HEK293 (cell line): Measurements from ENCODE around the gene CD79A.

ENCODE experiments used
- CTCF ChIA-PET: fragments of 350-600 bp; formaldehyde crosslinking; extraction: SDS; loops from one replicate; lab custom pipeline; 2021; ENCODE audit warnings: antibody characterized with exemption; lab: Yijun Ruan, JAX
- POLR2A ChIA-PET: fragments of 300-600 bp; formaldehyde crosslinking; extraction: SDS; loops from one replicate; lab custom pipeline; 2020; ENCODE audit warnings: antibody characterized with exemption, inconsistent platforms; lab: Yijun Ruan, JAX
- H3K27ac ChIP-seq: fragments of 200-500 bp; sonication (Bioruptor generic); 2 replicates; pipeline ENCODE4 v1.5.1; 2014; ENCODE audit warnings: low read depth, low read length, control low read depth, inconsistent platforms; ENCODE audit errors: extremely low read depth
- H3K36me3 ChIP-seq, 2 experiments: fragments of 200-500 bp in 1 of 2; sonication (Bioruptor generic) in 1 of 2; 1 replicate in 1 of 2; 2 replicates in 1 of 2; pipeline ENCODE4 v1.5.1; 2014 to 2017; ENCODE audit warnings: inconsistent platforms in 2 of 2, low read length in 2 of 2; ENCODE audit not compliant: control insufficient read depth in 2 of 2, insufficient read depth in 1 of 2
- H3K4me1 ChIP-seq: fragments of 200-500 bp; sonication (Bioruptor generic); 2 replicates; pipeline ENCODE4 v1.5.1; 2014; ENCODE audit warnings: mild to moderate bottlenecking, low read length, inconsistent platforms; ENCODE audit not compliant: control insufficient read depth, insufficient read depth
- H3K4me3 ChIP-seq: 2 replicates; pipeline ENCODE4 v1.5.1; 2011; ENCODE audit warnings: low read depth, mild to moderate bottlenecking, control low read depth, low read length, moderate library complexity
- H3K9me3 ChIP-seq: fragments of 200-500 bp; sonication (Bioruptor generic); 2 replicates; pipeline ENCODE4 v1.5.1; 2014; ENCODE audit warnings: low read depth, low read length, inconsistent platforms; ENCODE audit not compliant: control insufficient read depth, insufficient read depth
- GFI1B ChIP-seq: fragments of 450-650 bp; formaldehyde crosslinking; IDR thresholded peaks from 2 replicates; pipeline ENCODE4 v1.5.1; 2016; ENCODE audit warnings: missing biosample characterization, missing genetic modification characterization
- GLI2 ChIP-seq: fragments of 450-650 bp; formaldehyde crosslinking; IDR thresholded peaks from 2 replicates; pipeline ENCODE4; 2017; ENCODE audit warnings: missing biosample characterization, missing genetic modification characterization, low read depth, borderline replicate concordance
- KLF7 ChIP-seq: fragments of 450-650 bp; formaldehyde crosslinking; IDR thresholded peaks from 2 replicates; pipeline ENCODE4 v1.5.1; 2016; ENCODE audit warnings: missing biosample characterization, missing genetic modification characterization, borderline replicate concordance
- MZF1 ChIP-seq: fragments of 450-650 bp; formaldehyde crosslinking; IDR thresholded peaks from 2 replicates; pipeline ENCODE4 v1.5.1; 2017; ENCODE audit warnings: missing biosample characterization, missing genetic modification characterization, borderline replicate concordance
- YY2 ChIP-seq: fragments of 450-650 bp; formaldehyde crosslinking; IDR thresholded peaks from 2 replicates; pipeline ENCODE4 v1.5.1; 2016; ENCODE audit warnings: missing biosample characterization, missing genetic modification characterization
- ZNF114 ChIP-seq: fragments of 450-650 bp; formaldehyde crosslinking; IDR thresholded peaks from 2 replicates; pipeline ENCODE4 v1.5.0; 2017; ENCODE audit warnings: missing biosample characterization, missing genetic modification characterization
- ZNF169 ChIP-seq: fragments of 450-650 bp; formaldehyde crosslinking; IDR thresholded peaks from 2 replicates; pipeline ENCODE4 v1.5.1; 2016; ENCODE audit warnings: missing biosample characterization, missing genetic modification characterization
- ZNF184 ChIP-seq: fragments of 450-650 bp; IDR thresholded peaks from 2 replicates; pipeline ENCODE4 v1.5.1; 2018; ENCODE audit warnings: missing biosample characterization, mild to moderate bottlenecking, missing genetic modification characterization
- ZNF324 ChIP-seq: fragments of 450-650 bp; formaldehyde crosslinking; IDR thresholded peaks from 2 replicates; pipeline ENCODE4 v1.5.1; 2016; ENCODE audit warnings: missing biosample characterization, missing genetic modification characterization
- ZNF341 ChIP-seq: fragments of 450-650 bp; formaldehyde crosslinking; IDR thresholded peaks from 2 replicates; pipeline ENCODE4; 2016; ENCODE audit warnings: low read depth, missing biosample characterization, missing genetic modification characterization
- ZNF501 ChIP-seq: fragments of 450-650 bp; formaldehyde crosslinking; IDR thresholded peaks from 2 replicates; pipeline ENCODE4 v1.5.1; 2016; ENCODE audit warnings: missing biosample characterization, missing genetic modification characterization
- ZNF544 ChIP-seq: fragments of 450-650 bp; formaldehyde crosslinking; IDR thresholded peaks from 2 replicates; pipeline ENCODE4 v1.5.0; 2017; ENCODE audit warnings: missing biosample characterization, missing genetic modification characterization
- ZNF555 ChIP-seq: fragments of 450-650 bp; formaldehyde crosslinking; conservative IDR thresholded peaks from 2 replicates; pipeline ENCODE4 v1.5.1; 2017; ENCODE audit warnings: missing biosample characterization, mild to moderate bottlenecking, missing genetic modification characterization, inconsistent platforms
- ZNF560 ChIP-seq: fragments of 450-650 bp; formaldehyde crosslinking; IDR thresholded peaks from 2 replicates; pipeline ENCODE4 v1.5.1; 2017; ENCODE audit warnings: missing biosample characterization, missing genetic modification characterization, borderline replicate concordance
- ZNF626 ChIP-seq: fragments of 450-650 bp; sonication (Bioruptor Pico); formaldehyde crosslinking; IDR thresholded peaks from 2 replicates; pipeline ENCODE4 v1.5.1; 2018; ENCODE audit warnings: missing biosample characterization, missing genetic modification characterization, inconsistent platforms
- ZNF701 ChIP-seq: fragments of 450-650 bp; formaldehyde crosslinking; IDR thresholded peaks from 2 replicates; pipeline ENCODE4 v1.5.1; 2016; ENCODE audit warnings: missing biosample characterization, missing genetic modification characterization
- ZNF791 ChIP-seq: fragments of 450-650 bp; formaldehyde crosslinking; IDR thresholded peaks from 2 replicates; pipeline ENCODE4 v1.5.1; 2016; ENCODE audit warnings: missing biosample characterization, missing genetic modification characterization
- TF ChIP-seq, protein P1 (sequence below): fragments of 450-650 bp; formaldehyde crosslinking; conservative IDR thresholded peaks from 2 replicates; pipeline ENCODE4 v1.5.1; 2016; ENCODE audit warnings: low read depth, missing biosample characterization, missing genetic modification characterization
- TF ChIP-seq, protein P2 (sequence below): sonication (generic); formaldehyde crosslinking; IDR thresholded peaks from 2 replicates; pipeline ENCODE4 v1.8.1; 2022; ENCODE audit warnings: mild to moderate bottlenecking, moderate library complexity, missing genetic modification reagents
- TF ChIP-seq, protein P3 (sequence below): fragments of 450-650 bp; formaldehyde crosslinking; IDR thresholded peaks from 2 replicates; pipeline ENCODE4 v1.5.1; 2016; ENCODE audit warnings: missing biosample characterization, missing genetic modification characterization
- TF ChIP-seq, protein P4 (sequence below): fragments of 450-650 bp; formaldehyde crosslinking; IDR thresholded peaks from 2 replicates; pipeline ENCODE4 v1.5.1; 2017; ENCODE audit warnings: missing biosample characterization, missing genetic modification characterization

The CD79A gene

DNA sequence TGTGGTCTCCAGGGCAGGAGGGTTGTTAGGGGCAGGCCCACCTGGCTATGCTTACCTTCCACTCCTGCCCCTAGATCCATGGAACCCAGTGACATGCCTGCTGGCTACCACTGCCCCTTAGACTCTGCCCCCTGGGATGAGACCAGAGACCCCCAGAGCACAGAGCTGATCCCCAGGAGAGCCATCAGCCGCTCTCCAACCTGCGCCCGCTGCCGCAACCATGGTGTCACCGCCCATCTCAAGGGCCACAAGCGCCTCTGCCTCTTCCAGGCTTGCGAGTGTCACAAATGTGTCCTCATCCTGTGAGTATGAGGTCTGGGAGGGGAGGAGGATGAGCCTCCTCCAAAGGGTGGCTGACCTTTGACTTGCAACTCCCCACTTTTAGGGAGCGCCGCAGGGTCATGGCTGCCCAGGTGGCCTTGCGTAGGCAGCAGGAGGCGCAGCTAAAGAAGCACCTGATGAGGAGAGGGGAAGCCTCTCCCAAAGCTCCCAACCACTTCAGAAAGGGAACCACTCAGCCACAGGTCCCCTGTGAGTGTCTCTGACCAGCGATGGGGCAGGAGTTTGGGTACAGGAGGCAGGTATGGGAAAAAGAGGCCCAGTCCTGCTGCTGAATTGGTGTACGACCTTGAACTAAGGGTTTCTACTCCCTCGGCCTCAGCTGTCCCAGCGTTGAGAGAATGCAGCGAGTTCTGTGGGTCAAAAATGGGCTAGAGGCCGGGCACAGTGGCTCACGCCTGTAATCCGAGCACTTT is 29.6 kb upstream of the CD79A start (continued):
- TF ChIP-seq, protein P1, sequence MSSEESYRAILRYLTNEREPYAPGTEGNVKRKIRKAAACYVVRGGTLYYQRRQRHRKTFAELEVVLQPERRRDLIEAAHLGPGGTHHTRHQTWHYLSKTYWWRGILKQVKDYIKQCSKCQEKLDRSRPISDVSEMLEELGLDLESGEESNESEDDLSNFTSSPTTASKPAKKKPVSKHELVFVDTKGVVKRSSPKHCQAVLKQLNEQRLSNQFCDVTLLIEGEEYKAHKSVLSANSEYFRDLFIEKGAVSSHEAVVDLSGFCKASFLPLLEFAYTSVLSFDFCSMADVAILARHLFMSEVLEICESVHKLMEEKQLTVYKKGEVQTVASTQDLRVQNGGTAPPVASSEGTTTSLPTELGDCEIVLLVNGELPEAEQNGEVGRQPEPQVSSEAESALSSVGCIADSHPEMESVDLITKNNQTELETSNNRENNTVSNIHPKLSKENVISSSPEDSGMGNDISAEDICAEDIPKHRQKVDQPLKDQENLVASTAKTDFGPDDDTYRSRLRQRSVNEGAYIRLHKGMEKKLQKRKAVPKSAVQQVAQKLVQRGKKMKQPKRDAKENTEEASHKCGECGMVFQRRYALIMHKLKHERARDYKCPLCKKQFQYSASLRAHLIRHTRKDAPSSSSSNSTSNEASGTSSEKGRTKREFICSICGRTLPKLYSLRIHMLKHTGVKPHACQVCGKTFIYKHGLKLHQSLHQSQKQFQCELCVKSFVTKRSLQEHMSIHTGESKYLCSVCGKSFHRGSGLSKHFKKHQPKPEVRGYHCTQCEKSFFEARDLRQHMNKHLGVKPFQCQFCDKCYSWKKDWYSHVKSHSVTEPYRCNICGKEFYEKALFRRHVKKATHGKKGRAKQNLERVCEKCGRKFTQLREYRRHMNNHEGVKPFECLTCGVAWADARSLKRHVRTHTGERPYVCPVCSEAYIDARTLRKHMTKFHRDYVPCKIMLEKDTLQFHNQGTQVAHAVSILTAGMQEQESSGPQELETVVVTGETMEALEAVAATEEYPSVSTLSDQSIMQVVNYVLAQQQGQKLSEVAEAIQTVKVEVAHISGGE (tag by site-specific recombination), result no peak
- TF ChIP-seq ZNF626 (tag by site-specific recombination) (no peak), GFI1B (no peak), ZNF560 (no peak), ZNF169 (tag by site-specific recombination) (no peak), ZNF324 (tag by site-specific recombination) (no peak)
- TF ChIP-seq, protein P2, sequence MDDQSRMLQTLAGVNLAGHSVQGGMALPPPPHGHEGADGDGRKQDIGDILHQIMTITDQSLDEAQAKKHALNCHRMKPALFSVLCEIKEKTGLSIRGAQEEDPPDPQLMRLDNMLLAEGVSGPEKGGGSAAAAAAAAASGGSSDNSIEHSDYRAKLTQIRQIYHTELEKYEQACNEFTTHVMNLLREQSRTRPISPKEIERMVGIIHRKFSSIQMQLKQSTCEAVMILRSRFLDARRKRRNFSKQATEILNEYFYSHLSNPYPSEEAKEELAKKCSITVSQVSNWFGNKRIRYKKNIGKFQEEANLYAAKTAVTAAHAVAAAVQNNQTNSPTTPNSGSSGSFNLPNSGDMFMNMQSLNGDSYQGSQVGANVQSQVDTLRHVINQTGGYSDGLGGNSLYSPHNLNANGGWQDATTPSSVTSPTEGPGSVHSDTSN (CRISPR knock-in tag), result no peak

DNA sequence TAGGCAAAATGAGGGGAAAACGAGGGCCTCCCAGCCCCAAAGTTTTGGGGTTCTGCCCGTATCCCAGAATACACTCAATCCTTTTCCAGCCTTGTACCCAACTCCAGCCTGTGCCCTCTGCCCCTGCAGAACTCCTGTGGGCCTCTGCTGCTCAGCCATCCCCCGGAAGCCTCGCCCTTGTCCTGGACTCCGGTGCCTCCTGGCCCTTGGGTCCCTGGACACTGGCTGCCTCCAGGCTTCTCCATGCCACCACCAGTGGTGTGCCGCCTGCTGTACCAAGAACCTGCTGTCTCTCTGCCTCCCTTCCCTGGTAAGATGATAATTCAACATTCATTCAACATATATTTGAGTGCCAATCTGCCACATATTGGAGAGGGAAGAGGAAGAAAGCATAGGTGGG is 28.4 kb upstream of the CD79A start:
- Histone ChIP-seq H3K4me1 (no peaks in the 10 kb centered on the region), H3K4me3 (no peak overlapping the region), H3K27ac (no peak overlapping the region), H3K36me3 (no peaks in the 10 kb centered on the region), H3K9me3 (no peaks in the 10 kb centered on the region)
- ChIA-PET CTCF (interaction anchor here (0.7 to 4.7 kb wide), 3 partner anchors 11 to 142 kb away, joined by 4 to 49 read pairs (median 7); partner anchors contain the start of gene RPS19), POLR2A (interaction anchor here (1.2 to 5.5 kb wide), 2 partner anchors 11 to 20 kb away, joined by 4 to 54 read pairs; partner anchors contain the start of gene RPS19)
- TF ChIP-seq ZNF341 (no peak), KLF7 (tag by site-specific recombination) (no peak), ZNF501 (tag by site-specific recombination) (no peak), GLI2 (tag by site-specific recombination) (no peak), ZNF555 (tag by site-specific recombination) (no peak), ZNF701 (tag by site-specific recombination) (no peak), YY2 (no peak), ZNF114 (tag by site-specific recombination) (no peak), ZNF544 (tag by site-specific recombination) (no peak), ZNF184 (tag by site-specific recombination) (no peak), MZF1 (tag by site-specific recombination) (no peak), ZNF791 (tag by site-specific recombination) (no peak)
- TF ChIP-seq, protein P3, sequence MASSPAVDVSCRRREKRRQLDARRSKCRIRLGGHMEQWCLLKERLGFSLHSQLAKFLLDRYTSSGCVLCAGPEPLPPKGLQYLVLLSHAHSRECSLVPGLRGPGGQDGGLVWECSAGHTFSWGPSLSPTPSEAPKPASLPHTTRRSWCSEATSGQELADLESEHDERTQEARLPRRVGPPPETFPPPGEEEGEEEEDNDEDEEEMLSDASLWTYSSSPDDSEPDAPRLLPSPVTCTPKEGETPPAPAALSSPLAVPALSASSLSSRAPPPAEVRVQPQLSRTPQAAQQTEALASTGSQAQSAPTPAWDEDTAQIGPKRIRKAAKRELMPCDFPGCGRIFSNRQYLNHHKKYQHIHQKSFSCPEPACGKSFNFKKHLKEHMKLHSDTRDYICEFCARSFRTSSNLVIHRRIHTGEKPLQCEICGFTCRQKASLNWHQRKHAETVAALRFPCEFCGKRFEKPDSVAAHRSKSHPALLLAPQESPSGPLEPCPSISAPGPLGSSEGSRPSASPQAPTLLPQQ (tag by site-specific recombination), result no peak
- TF ChIP-seq, protein P4, sequence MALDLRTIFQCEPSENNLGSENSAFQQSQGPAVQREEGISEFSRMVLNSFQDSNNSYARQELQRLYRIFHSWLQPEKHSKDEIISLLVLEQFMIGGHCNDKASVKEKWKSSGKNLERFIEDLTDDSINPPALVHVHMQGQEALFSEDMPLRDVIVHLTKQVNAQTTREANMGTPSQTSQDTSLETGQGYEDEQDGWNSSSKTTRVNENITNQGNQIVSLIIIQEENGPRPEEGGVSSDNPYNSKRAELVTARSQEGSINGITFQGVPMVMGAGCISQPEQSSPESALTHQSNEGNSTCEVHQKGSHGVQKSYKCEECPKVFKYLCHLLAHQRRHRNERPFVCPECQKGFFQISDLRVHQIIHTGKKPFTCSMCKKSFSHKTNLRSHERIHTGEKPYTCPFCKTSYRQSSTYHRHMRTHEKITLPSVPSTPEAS, result no peak
- TF ChIP-seq, all 188 proteins: peak for 0
